GM12891 (cell line): ENCODE results near the gene FOXN3.

Source experiments
- POLR2A ChIP-seq: IDR thresholded peaks from 2 replicates; pipeline ENCODE4 v1.6.1; 2011; ENCODE audit warnings: low read depth, low read length, control low read depth
- POLR2AphosphoS5 ChIP-seq: IDR thresholded peaks from 2 replicates; pipeline ENCODE4 v1.6.1; 2011; ENCODE audit warnings: low read depth, low read length, control low read depth
- TAF1 ChIP-seq: IDR thresholded peaks from 2 replicates; pipeline ENCODE4 v1.6.1; 2011; ENCODE audit warnings: low read depth, low read length, control low read depth

DNA sequence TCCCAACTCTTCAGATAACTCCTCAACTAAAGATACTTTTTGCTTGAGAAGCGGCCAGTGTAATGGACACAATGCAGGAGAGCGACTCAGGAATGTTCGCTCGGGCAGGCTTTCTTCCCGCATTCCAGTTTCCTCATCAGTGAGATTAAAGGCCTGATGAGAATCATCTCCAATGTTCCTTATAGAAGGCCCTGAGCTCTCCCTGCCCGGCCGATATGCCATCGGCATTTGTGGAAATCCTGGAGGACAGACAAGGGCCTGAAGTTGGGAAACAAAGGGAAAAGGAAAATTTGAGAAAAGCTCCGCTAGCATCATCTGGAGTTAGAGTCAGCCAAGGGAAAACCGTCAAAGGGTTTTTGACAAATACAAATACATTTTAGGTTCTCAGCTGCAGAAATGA is 38.0 kb upstream of the FOXN3 start:
- TF ChIP-seq POLR2A (no peak), TAF1 (no peak), POLR2AphosphoS5 (no peak)
